Muscle layer of duodenum (tissue), 2 donors: ENCODE measurements around the gene KAZN.

Source experiments
- H3K27ac ChIP-seq: one replicate; pipeline ENCODE4 v1.7.0; 2013; ENCODE audit warnings: mild to moderate bottlenecking, low read length
- H3K27me3 ChIP-seq: one replicate; pipeline ENCODE4 v1.7.0; 2013; ENCODE audit warnings: low read depth, mild to moderate bottlenecking, control low read depth, low read length
- H3K36me3 ChIP-seq, 2 donors: one replicate each; pipeline ENCODE4 v1.7.0; 2013; ENCODE audit warnings: low read length in 2 of 2, control low read depth in 1 of 2, mild to moderate bottlenecking in 1 of 2; ENCODE audit not compliant: insufficient read depth in 2 of 2, control insufficient read depth in 1 of 2
- H3K4me1 ChIP-seq, 2 donors: one replicate each; pipeline ENCODE4 v1.7.0; 2013; ENCODE audit warnings: low read length in 2 of 2, mild to moderate bottlenecking in 2 of 2, control low read depth in 1 of 2, moderate library complexity in 1 of 2; ENCODE audit not compliant: insufficient read depth in 2 of 2, control insufficient read depth in 1 of 2
- H3K4me3 ChIP-seq, 2 donors: one replicate each; pipeline ENCODE4 v1.7.0; 2013; ENCODE audit warnings: low read length in 2 of 2, low read depth in 1 of 2, mild to moderate bottlenecking in 1 of 2
- H3K9me3 ChIP-seq, 2 donors: one replicate each; pipeline ENCODE4 v1.7.0; 2013; ENCODE audit warnings: low read length in 2 of 2, control low read depth in 1 of 2, mild to moderate bottlenecking in 1 of 2; ENCODE audit not compliant: control insufficient read depth in 1 of 2
- donor health status: healthy.

KAZN gene

GRCh38 chr1:15045123-15045522, 446.6 kb downstream of the KAZN start:
- Histone ChIP-seq H3K9me3 (no peaks in the 10 kb centered on the region), H3K36me3 (no peaks in the 10 kb centered on the region), H3K27ac (no peak overlapping the region), H3K4me1 (no peaks in the 10 kb centered on the region), H3K4me3 (no peak overlapping the region), H3K27me3 (no peaks in the 10 kb centered on the region)

- Histone ChIP-seq H3K9me3 (no peaks in the 10 kb centered on the region), H3K4me1 (no peaks in the 10 kb centered on the region), H3K4me3 (no peak overlapping the region), H3K36me3 (no peaks in the 10 kb centered on the region), H3K27me3 (no peaks in the 10 kb centered on the region), H3K27ac (no peak overlapping the region)
These were observed 448.1 kb downstream of the KAZN start for GRCh38 chr1:15046487-15047165.

GRCh38 chr1:15047237-15047636, 448.8 kb downstream of the KAZN start:
- no peak overlapping the region for H3K4me3 ChIP-seq
- no peaks in the 10 kb centered on the region for H3K36me3 ChIP-seq
- H3K27ac ChIP-seq = no peak overlapping the region
- no peaks in the 10 kb centered on the region for H3K4me1 ChIP-seq
- no peaks in the 10 kb centered on the region for H3K27me3 ChIP-seq
- no peaks in the 10 kb centered on the region for H3K9me3 ChIP-seq

- H3K27me3 ChIP-seq = no peaks in the 10 kb centered on the region
These were observed 450.0 kb downstream of the KAZN start for GRCh38 chr1:15048437-15048980.

GRCh38 chr1:15049067-15049466, 450.6 kb downstream of the KAZN start:
- Histone ChIP-seq H3K4me3 (no peak overlapping the region), H3K4me1 (no peaks in the 10 kb centered on the region), H3K27me3 (no peaks in the 10 kb centered on the region), H3K27ac (no peak overlapping the region), H3K9me3 (no peaks in the 10 kb centered on the region), H3K36me3 (no peaks in the 10 kb centered on the region)

More at GRCh38 chr1:15048437-15048980, 450.0 kb downstream of the KAZN start:
- H3K4me1 ChIP-seq = no peaks in the 10 kb centered on the region
- no peak overlapping the region for H3K4me3 ChIP-seq
- no peaks in the 10 kb centered on the region for H3K36me3 ChIP-seq
- no peak overlapping the region for H3K27ac ChIP-seq
- H3K9me3 ChIP-seq = no peaks in the 10 kb centered on the region

- Histone ChIP-seq H3K4me1 (no peaks in the 10 kb centered on the region), H3K27ac (no peak overlapping the region), H3K4me3 (no peak overlapping the region), H3K36me3 (peaks cover 4 to 5% of the 10 kb centered on the region in 2 donors), H3K27me3 (no peaks in the 10 kb centered on the region), H3K9me3 (no peaks in the 10 kb centered on the region)
These were observed 453.5 kb downstream of the KAZN start for GRCh38 chr1:15051882-15052528.

GRCh38 chr1:15053153-15053552, 454.7 kb downstream of the KAZN start:
- H3K4me3 ChIP-seq = no peak overlapping the region
- H3K27ac ChIP-seq = no peak overlapping the region
- peaks cover 9 to 10% of the 10 kb centered on the region in 2 donors for H3K36me3 ChIP-seq
- no peaks in the 10 kb centered on the region for H3K27me3 ChIP-seq
- no peaks in the 10 kb centered on the region for H3K9me3 ChIP-seq
- H3K4me1 ChIP-seq = no peaks in the 10 kb centered on the region

GRCh38 chr1:15055736-15056415, 457.4 kb downstream of the KAZN start:
- Histone ChIP-seq H3K27me3 (no peaks in the 10 kb centered on the region), H3K4me1 (no peaks in the 10 kb centered on the region), H3K36me3 (peaks cover 17% of the 10 kb centered on the region in 2 donors), H3K9me3 (no peaks in the 10 kb centered on the region), H3K4me3 (no peak overlapping the region), H3K27ac (no peak overlapping the region)

- Histone ChIP-seq H3K9me3 (no peaks in the 10 kb centered on the region), H3K4me1 (no peaks in the 10 kb centered on the region), H3K27ac (no peak overlapping the region), H3K27me3 (no peaks in the 10 kb centered on the region), H3K36me3 (peaks cover 17 to 23% of the 10 kb centered on the region in 2 donors), H3K4me3 (no peak overlapping the region)
These were observed 458.2 kb downstream of the KAZN start for GRCh38 chr1:15056515-15057285.

GRCh38 chr1:15057834-15058233, 459.3 kb downstream of the KAZN start:
- Histone ChIP-seq H3K27me3 (no peaks in the 10 kb centered on the region), H3K4me1 (no peaks in the 10 kb centered on the region), H3K9me3 (peaks cover 0 to 3% of the 10 kb centered on the region in 2 donors), H3K27ac (no peak overlapping the region), H3K4me3 (no peak overlapping the region), H3K36me3 (peaks cover 25 to 28% of the 10 kb centered on the region in 2 donors)

GRCh38 chr1:15058261-15058660, 459.8 kb downstream of the KAZN start:
- peaks cover 25 to 28% of the 10 kb centered on the region in 2 donors for H3K36me3 ChIP-seq
- H3K27me3 ChIP-seq = no peaks in the 10 kb centered on the region
- H3K27ac ChIP-seq = no peak overlapping the region
- no peaks in the 10 kb centered on the region for H3K4me1 ChIP-seq
- no peak overlapping the region for H3K4me3 ChIP-seq
- peaks cover 0 to 3% of the 10 kb centered on the region in 2 donors for H3K9me3 ChIP-seq
